ENCODE results near the gene COQ2.

- TF ChIP-seq CTCF (IDR thresholded peaks at IDR 0.05) (no peak), POLR2A (IDR thresholded peaks at IDR 0.05) (no peak), POLR2AphosphoS5 (IDR thresholded peaks at IDR 0.05) (no peak)
These were observed 33.7 kb downstream of the COQ2 start for GRCh38 chr4:83250687-83251446.
